ENCODE measurements around the gene TXNDC2.

TXNDC2 gene

DNA sequence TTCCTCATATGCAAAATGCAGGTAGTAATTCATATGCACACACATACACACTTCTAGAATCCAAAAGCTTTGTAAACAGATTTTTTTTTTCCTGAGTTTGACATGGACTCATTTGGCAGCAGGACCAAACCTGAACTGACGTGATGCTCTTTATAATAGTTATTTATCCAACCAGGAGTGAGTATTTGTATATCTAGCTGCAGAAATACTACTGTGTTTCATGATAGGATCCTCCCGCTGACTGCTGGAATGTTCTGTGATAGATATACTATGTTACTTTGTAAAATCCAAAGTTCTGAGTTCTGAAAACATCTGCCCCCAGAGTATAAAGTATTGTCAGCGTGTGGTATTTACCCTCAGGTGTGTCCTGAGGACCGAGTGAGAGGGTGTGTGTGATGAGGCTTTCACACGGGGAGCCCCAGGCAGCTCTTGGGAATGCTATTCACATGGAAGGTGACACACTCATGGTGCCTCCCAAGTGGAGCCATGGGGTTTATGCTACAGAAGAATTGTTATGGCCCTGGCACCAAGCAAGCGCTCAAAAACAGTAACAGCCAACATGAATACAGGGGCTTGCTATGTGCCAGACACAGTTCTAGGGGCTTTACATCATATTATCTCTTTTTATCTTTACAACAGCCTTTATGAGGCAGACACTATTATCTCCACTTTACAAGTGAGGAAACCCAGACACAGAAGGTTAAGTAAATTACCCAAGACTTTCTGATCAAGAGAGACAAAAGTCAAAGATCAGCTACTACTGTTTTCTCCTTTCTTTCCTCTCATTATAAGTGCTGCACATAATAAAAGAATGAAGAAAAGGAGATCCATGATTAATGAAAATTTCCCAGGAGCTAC is 16.7 kb upstream of the TXNDC2 start:
- no peak for TF ChIP-seq CTCF (IDR thresholded peaks at IDR 0.05; ENCODE audit: insufficient read depth, missing control alignments)
- DNase-seq (ENCODE audit: insufficient read length, low spot score): no peak
- FAIRE-seq: no peak

- no peak for TF ChIP-seq CTCF (IDR thresholded peaks at IDR 0.05; ENCODE audit: insufficient read depth, missing control alignments)
- DNase-seq (ENCODE audit: insufficient read length, low spot score): no peak
- FAIRE-seq: no peak
These were observed 15.9 kb upstream of the TXNDC2 start for GRCh38 chr18:9869715-9870430.

GRCh38 chr18:9870431-9871008 is 15.3 kb upstream of the TXNDC2 start:
- FAIRE-seq (no peak), DNase-seq (ENCODE audit: insufficient read length, low spot score) (no peak)
- no peak for TF ChIP-seq CTCF (IDR thresholded peaks at IDR 0.05; ENCODE audit: insufficient read depth, missing control alignments)

- no peak for DNase-seq (ENCODE audit: insufficient read length, low spot score)
- FAIRE-seq: no peak
- TF ChIP-seq CTCF (IDR thresholded peaks at IDR 0.05; ENCODE audit: insufficient read depth, missing control alignments): no peak
These were observed 14.5 kb upstream of the TXNDC2 start for GRCh38 chr18:9871244-9871746.

GRCh38 chr18:9872823-9873222 is 12.9 kb upstream of the TXNDC2 start:
- FAIRE-seq: no peak
- no peak for TF ChIP-seq CTCF (IDR thresholded peaks at IDR 0.05; ENCODE audit: insufficient read depth, missing control alignments)
- DNase-seq (ENCODE audit: insufficient read length, low spot score): no peak

GRCh38 chr18:9874728-9875127 is 11.0 kb upstream of the TXNDC2 start:
- FAIRE-seq (no peak), DNase-seq (ENCODE audit: insufficient read length, low spot score) (no peak)
- no peak for TF ChIP-seq CTCF (IDR thresholded peaks at IDR 0.05; ENCODE audit: insufficient read depth, missing control alignments)

Data from D721Med (cell line).